HepG2 (cell line): ENCODE results near the gene WIPF2. TPM values are rescaled to one million over a fixed set of nuclear protein-coding genes. Genes with fewer than 3 reads are reported as not detected.
A peak's percentile ranks its signal among the peaks of the same experiment; 100 is the strongest.

ENCODE experiments used
- ATAC-seq: fragments of 200-7000 bp; cut with Tn5 transposase; 3 replicates; pipeline ENCODE4 v1.9.1; 2020; ENCODE audit warnings: mild to moderate bottlenecking, moderate library complexity
- BruUV-seq: library from RNA; stranded (reverse); fragments of 400-500 nt; replicated peaks from 2 replicates; lab custom pipeline; 2021; lab: Mats Ljungman, UMichigan
- CTCF ChIA-PET: fragments of 300-600 bp; formaldehyde crosslinking; extraction: SDS; loops from one replicate; lab custom pipeline; 2021; ENCODE audit warnings: low total read pairs, inconsistent platforms, low intra/inter-chr PET ratio; lab: Yijun Ruan, JAX
- POLR2A ChIA-PET: fragments of 350-600 bp; sonication (Branson Sonifier 250); formaldehyde crosslinking; loops from one replicate; lab custom pipeline; 2020; ENCODE audit warnings: antibody characterized with exemption, inconsistent platforms; lab: Yijun Ruan, JAX
- DNase-seq: peaks from one replicate; pipeline ENCODE4 v3.0.0-alpha.2; 2015; ENCODE audit warnings: low spot score
- FAIRE-seq: peaks from 3 replicates; lab custom pipeline; 2011; peaks lifted over from hg19 to GRCh38; lab: Jason Lieb, UNC
- H2AFZ ChIP-seq: one replicate; pipeline ENCODE4 v1.6.1; 2011; ENCODE audit warnings: low read length, inconsistent platforms
- H3K27ac ChIP-seq: fragments of 300-600 bp; 3 replicates; pipeline ENCODE4 v1.8.0; 2011; ENCODE audit warnings: mixed run types, mild to moderate bottlenecking, mixed read lengths, low read length, inconsistent platforms; ENCODE audit not compliant: insufficient read depth; ENCODE audit errors: extremely low read length
- H3K27me3 ChIP-seq, 2 experiments: fragments of 200-600 bp in 1 of 2; 2 replicates in 1 of 2; 3 replicates in 1 of 2; pipeline versions ENCODE4 v1.6.0 to v1.8.0; 2011; ENCODE audit warnings: low read length in 2 of 2, mild to moderate bottlenecking in 2 of 2, moderate library complexity in 2 of 2, inconsistent platforms in 1 of 2; ENCODE audit not compliant: insufficient read depth in 2 of 2, control insufficient read depth in 1 of 2
- H3K36me3 ChIP-seq, 2 experiments: fragments of 200-600 bp in 1 of 2; replicated peaks in 1 of 2; 2 replicates in 1 of 2; 3 replicates in 1 of 2; pipeline versions ENCODE4 v1.5.1 to v1.8.0; 2011; ENCODE audit warnings: low read length in 2 of 2, inconsistent platforms in 1 of 2; ENCODE audit not compliant: insufficient read depth in 2 of 2, control insufficient read depth in 1 of 2
- H3K4me1 ChIP-seq: 2 replicates; pipeline ENCODE4 v1.5.1; 2012; ENCODE audit warnings: low read length, inconsistent platforms; ENCODE audit not compliant: insufficient read depth
- H3K4me2 ChIP-seq: 2 replicates; pipeline ENCODE4 v1.6.0; 2011; ENCODE audit warnings: low read depth, low read length, inconsistent platforms
- H3K4me3 ChIP-seq, 3 experiments: fragments of 200-600 bp in 1 of 3; sonication (generic), shearing (Covaris generic) in 1 of 3; replicated peaks in 1 of 3; 2 replicates each; pipeline ENCODE4 v1.5.1; 2011 to 2016; ENCODE audit warnings: low read length in 3 of 3, inconsistent platforms in 2 of 3, low read depth in 2 of 3, mild to moderate bottlenecking in 2 of 3, control low read depth in 1 of 3, mixed read lengths in 1 of 3; ENCODE audit not compliant: insufficient read depth in 1 of 3
- H3K79me2 ChIP-seq: one replicate; pipeline ENCODE4 v1.6.1; 2011; ENCODE audit warnings: low read length, inconsistent platforms; ENCODE audit not compliant: insufficient read depth
- H3K9ac ChIP-seq: 2 replicates; pipeline ENCODE4 v1.6.0; 2011; ENCODE audit warnings: mild to moderate bottlenecking, low read depth, low read length, inconsistent platforms; ENCODE audit not compliant: insufficient read depth
- H3K9me3 ChIP-seq: 2 replicates; pipeline ENCODE4 v1.5.1; 2012; ENCODE audit warnings: mild to moderate bottlenecking, low read length
- H4K20me1 ChIP-seq: 2 replicates; pipeline ENCODE4 v1.6.0; 2011; ENCODE audit warnings: inconsistent platforms, mild to moderate bottlenecking, low read length, moderate library complexity; ENCODE audit not compliant: insufficient read depth
- CHD2 ChIP-seq: IDR thresholded peaks from 2 replicates; pipeline ENCODE4 v1.6.1; 2011; ENCODE audit warnings: low read depth, low read length, improper control_type of control experiment
- PPARG ChIP-seq: conservative IDR thresholded peaks from 2 replicates; pipeline ENCODE4 v1.6.1; 2016; ENCODE audit warnings: missing biosample characterization, missing genetic modification reagents
- SIX4 ChIP-seq: sonication (generic); formaldehyde crosslinking; IDR thresholded peaks from 2 replicates; pipeline ENCODE4 v1.4.0; 2020; ENCODE audit warnings: missing genetic modification reagents
- SMC3 ChIP-seq: IDR thresholded peaks from 2 replicates; pipeline ENCODE4 v1.6.1; 2011; ENCODE audit warnings: low read length, improper control_type of control experiment
- STAG1 ChIP-seq: sonication (generic); formaldehyde crosslinking; IDR thresholded peaks from 2 replicates; pipeline ENCODE4 v1.4.0; 2020; ENCODE audit warnings: missing genetic modification reagents
- ZBTB3 ChIP-seq: sonication (generic); formaldehyde crosslinking; IDR thresholded peaks from 2 replicates; pipeline ENCODE4 v1.4.0; 2020; ENCODE audit warnings: low read depth, mild to moderate bottlenecking, moderate library complexity, missing genetic modification reagents, borderline replicate concordance
- ZFP37 ChIP-seq: sonication (generic); formaldehyde crosslinking; IDR thresholded peaks from 2 replicates; pipeline ENCODE4 v1.4.0; 2020; ENCODE audit warnings: missing genetic modification reagents, borderline replicate concordance
- ZNF264 ChIP-seq: sonication (generic); formaldehyde crosslinking; IDR thresholded peaks from 2 replicates; pipeline ENCODE4 v1.4.0; 2020; ENCODE audit warnings: missing genetic modification reagents
- whole genome bisulfite sequencing: methylation state at CpG from one replicate; pipeline ENCODE4 v1.1.6; 2017; ENCODE audit warnings: low lambda C conversion rate; 5-methylcytosine and 5-hydroxymethylcytosine counted together
- in situ Hi-C: cut with HindIII; loops from 2 replicates; pipeline ENCODE4 v1.10.0; 2017; ENCODE audit warnings: low pct_unique_long_range_greater_than_20kb; ENCODE audit not compliant: extremely low pct_ligation_motif_present
- intact Hi-C: fragments of 100-400 bp; cut with micrococcal nuclease; formaldehyde crosslinking; loops from one replicate; pipeline ENCODE4 v1.10.0; 2022; ENCODE audit not compliant: unreplicated experiment
- polyA plus RNA-seq, 8 experiments: library from polyadenylated mRNA; depleted of rRNA in 3 of 8; stranded (reverse) in 7 of 8; unstranded in 1 of 8; fragments of >200 nt; fragmentation: Illumina TruSeq in 4 of 8; extraction: Trizol in 4 of 8; gene quantifications; 2 replicates each; pipeline versions ENCODE4 v1.2.1 to v1.2.3, GENCODE V29; 2011 to 2016; ENCODE audit warnings: low read depth in 4 of 8, missing spikeins in 1 of 8, mixed read lengths in 1 of 8; ENCODE audit not compliant: insufficient read depth in 1 of 8
- total RNA-seq, 5 experiments: library from RNA; depleted of rRNA; stranded (reverse); fragments of >200 nt; fragmentation: Illumina TruSeq; extraction: Trizol; gene quantifications; 2 replicates each; pipeline ENCODE4 v1.2.3, GENCODE V29; 2016; ENCODE audit warnings: low read depth in 1 of 5
- TF ChIP-seq, protein P1 (sequence below): sonication (generic); formaldehyde crosslinking; IDR thresholded peaks from 2 replicates; pipeline ENCODE4 v1.4.0; 2020; ENCODE audit warnings: mild to moderate bottlenecking, missing genetic modification reagents, borderline replicate concordance
- TF ChIP-seq, protein P2 (sequence below): sonication (generic); formaldehyde crosslinking; IDR thresholded peaks from 2 replicates; pipeline ENCODE4 v1.5.0; 2020; ENCODE audit warnings: mild to moderate bottlenecking, missing genetic modification reagents, moderate library complexity
- TF ChIP-seq, protein P3 (sequence below): sonication (generic); formaldehyde crosslinking; IDR thresholded peaks from 2 replicates; pipeline ENCODE4 v1.4.0; 2020; ENCODE audit warnings: missing genetic modification reagents

Gene WIPF2
- total and polyA plus RNA-seq, 2 of the 13 experiments (the other 11 are each of a cell fraction or from before 2014, with no cell fraction given): 7.2 to 10.8 TPM

DNA sequence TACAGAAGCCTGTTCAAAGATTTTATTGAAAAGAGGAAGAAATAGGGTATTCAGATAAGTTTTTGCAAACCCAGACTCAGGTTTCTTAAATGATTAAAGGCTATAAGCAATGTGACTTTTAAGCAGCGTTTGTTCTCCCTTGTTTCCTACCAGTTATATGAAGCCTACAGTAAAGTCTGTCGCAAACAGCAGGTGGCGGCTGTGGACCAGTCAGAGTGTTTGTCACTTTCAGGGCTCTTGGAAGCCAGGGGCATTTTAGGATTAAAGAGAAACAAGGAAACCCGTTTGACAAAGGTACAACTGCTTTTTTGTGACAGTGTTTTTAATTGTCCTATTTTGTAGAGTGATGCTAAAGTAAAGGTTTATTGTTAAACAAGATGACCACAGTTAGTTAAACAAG, 82.2 kb downstream of the WIPF2 start:
- no peaks in the 10 kb centered on the region for H3K79me2 ChIP-seq
- peak; percentile 19; the same call in 1 of the 3 replicates for ATAC-seq
- POLR2A ChIA-PET: interaction anchor here (0.9 kb wide), 1 partner anchor 16 kb away, joined by 4 read pairs; no protein-coding TSS in a partner anchor
- no peak for DNase-seq
- no TSS peak for BruUV-seq
- H3K9ac ChIP-seq: no peak overlapping the region
- CTCF ChIA-PET: interaction anchor here (8.6 kb wide), 1 partner anchor 53 kb away, joined by 157 read pairs; no protein-coding TSS in a partner anchor
- H3K27ac ChIP-seq: no peak overlapping the region
- intact Hi-C loops: loop anchor here (5.0 kb wide), 1 partner anchor 116 kb away; the partner anchor contains the start of gene TOP2A
- TF ChIP-seq, protein P1, sequence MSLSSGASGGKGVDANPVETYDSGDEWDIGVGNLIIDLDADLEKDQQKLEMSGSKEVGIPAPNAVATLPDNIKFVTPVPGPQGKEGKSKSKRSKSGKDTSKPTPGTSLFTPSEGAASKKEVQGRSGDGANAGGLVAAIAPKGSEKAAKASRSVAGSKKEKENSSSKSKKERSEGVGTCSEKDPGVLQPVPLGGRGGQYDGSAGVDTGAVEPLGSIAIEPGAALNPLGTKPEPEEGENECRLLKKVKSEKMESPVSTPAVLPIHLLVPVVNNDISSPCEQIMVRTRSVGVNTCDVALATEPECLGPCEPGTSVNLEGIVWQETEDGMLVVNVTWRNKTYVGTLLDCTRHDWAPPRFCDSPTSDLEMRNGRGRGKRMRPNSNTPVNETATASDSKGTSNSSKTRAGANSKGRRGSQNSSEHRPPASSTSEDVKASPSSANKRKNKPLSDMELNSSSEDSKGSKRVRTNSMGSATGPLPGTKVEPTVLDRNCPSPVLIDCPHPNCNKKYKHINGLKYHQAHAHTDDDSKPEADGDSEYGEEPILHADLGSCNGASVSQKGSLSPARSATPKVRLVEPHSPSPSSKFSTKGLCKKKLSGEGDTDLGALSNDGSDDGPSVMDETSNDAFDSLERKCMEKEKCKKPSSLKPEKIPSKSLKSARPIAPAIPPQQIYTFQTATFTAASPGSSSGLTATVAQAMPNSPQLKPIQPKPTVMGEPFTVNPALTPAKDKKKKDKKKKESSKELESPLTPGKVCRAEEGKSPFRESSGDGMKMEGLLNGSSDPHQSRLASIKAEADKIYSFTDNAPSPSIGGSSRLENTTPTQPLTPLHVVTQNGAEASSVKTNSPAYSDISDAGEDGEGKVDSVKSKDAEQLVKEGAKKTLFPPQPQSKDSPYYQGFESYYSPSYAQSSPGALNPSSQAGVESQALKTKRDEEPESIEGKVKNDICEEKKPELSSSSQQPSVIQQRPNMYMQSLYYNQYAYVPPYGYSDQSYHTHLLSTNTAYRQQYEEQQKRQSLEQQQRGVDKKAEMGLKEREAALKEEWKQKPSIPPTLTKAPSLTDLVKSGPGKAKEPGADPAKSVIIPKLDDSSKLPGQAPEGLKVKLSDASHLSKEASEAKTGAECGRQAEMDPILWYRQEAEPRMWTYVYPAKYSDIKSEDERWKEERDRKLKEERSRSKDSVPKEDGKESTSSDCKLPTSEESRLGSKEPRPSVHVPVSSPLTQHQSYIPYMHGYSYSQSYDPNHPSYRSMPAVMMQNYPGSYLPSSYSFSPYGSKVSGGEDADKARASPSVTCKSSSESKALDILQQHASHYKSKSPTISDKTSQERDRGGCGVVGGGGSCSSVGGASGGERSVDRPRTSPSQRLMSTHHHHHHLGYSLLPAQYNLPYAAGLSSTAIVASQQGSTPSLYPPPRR (CRISPR knock-in tag): no peak
- TF ChIP-seq ZBTB3 (CRISPR knock-in tag) (no peak), SIX4 (CRISPR knock-in tag) (no peak), ZNF264 (CRISPR knock-in tag) (no peak), ZFP37 (no peak), PPARG (CRISPR knock-in tag) (0 out of 2 replicates have a peak, but pooled peaks have one; percentile 22), SMC3 (peak; percentile 42), CHD2 (no peak), STAG1 (CRISPR knock-in tag) (peak; percentile 73)
- TF ChIP-seq, protein P2, sequence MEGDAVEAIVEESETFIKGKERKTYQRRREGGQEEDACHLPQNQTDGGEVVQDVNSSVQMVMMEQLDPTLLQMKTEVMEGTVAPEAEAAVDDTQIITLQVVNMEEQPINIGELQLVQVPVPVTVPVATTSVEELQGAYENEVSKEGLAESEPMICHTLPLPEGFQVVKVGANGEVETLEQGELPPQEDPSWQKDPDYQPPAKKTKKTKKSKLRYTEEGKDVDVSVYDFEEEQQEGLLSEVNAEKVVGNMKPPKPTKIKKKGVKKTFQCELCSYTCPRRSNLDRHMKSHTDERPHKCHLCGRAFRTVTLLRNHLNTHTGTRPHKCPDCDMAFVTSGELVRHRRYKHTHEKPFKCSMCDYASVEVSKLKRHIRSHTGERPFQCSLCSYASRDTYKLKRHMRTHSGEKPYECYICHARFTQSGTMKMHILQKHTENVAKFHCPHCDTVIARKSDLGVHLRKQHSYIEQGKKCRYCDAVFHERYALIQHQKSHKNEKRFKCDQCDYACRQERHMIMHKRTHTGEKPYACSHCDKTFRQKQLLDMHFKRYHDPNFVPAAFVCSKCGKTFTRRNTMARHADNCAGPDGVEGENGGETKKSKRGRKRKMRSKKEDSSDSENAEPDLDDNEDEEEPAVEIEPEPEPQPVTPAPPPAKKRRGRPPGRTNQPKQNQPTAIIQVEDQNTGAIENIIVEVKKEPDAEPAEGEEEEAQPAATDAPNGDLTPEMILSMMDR (CRISPR knock-in tag): peak; percentile 59
- TF ChIP-seq, protein P3, sequence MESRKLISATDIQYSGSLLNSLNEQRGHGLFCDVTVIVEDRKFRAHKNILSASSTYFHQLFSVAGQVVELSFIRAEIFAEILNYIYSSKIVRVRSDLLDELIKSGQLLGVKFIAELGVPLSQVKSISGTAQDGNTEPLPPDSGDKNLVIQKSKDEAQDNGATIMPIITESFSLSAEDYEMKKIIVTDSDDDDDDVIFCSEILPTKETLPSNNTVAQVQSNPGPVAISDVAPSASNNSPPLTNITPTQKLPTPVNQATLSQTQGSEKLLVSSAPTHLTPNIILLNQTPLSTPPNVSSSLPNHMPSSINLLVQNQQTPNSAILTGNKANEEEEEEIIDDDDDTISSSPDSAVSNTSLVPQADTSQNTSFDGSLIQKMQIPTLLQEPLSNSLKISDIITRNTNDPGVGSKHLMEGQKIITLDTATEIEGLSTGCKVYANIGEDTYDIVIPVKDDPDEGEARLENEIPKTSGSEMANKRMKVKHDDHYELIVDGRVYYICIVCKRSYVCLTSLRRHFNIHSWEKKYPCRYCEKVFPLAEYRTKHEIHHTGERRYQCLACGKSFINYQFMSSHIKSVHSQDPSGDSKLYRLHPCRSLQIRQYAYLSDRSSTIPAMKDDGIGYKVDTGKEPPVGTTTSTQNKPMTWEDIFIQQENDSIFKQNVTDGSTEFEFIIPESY (CRISPR knock-in tag): peak; percentile 99
- H2AFZ ChIP-seq: no peak overlapping the region
- H3K4me1 ChIP-seq: peaks cover 3% of the 10 kb centered on the region
- in situ Hi-C loops: no loop called here
- no peak overlapping the region for H3K4me2 ChIP-seq
- 86% methylated on average over 4 of the region's 4 CpGs for WGBS
- H3K9me3 ChIP-seq: no peaks in the 10 kb centered on the region
- H3K27me3 ChIP-seq: no peaks in the 10 kb centered on the region
- no peaks in the 10 kb centered on the region for H4K20me1 ChIP-seq
- peaks cover 9 to 60% of the 10 kb centered on the region in 2 experiments for H3K36me3 ChIP-seq
- FAIRE-seq: no peak
- no peak overlapping the region for H3K4me3 ChIP-seq
